ENCODE measurements around the gene STAM. TPM values are rescaled to one million over a fixed set of nuclear protein-coding genes. Genes with fewer than 3 reads are reported as not detected.

Gene STAM
- total and polyA plus RNA-seq, 9 donors = 10.7 to 24.7 (median 20.3) TPM

DNA sequence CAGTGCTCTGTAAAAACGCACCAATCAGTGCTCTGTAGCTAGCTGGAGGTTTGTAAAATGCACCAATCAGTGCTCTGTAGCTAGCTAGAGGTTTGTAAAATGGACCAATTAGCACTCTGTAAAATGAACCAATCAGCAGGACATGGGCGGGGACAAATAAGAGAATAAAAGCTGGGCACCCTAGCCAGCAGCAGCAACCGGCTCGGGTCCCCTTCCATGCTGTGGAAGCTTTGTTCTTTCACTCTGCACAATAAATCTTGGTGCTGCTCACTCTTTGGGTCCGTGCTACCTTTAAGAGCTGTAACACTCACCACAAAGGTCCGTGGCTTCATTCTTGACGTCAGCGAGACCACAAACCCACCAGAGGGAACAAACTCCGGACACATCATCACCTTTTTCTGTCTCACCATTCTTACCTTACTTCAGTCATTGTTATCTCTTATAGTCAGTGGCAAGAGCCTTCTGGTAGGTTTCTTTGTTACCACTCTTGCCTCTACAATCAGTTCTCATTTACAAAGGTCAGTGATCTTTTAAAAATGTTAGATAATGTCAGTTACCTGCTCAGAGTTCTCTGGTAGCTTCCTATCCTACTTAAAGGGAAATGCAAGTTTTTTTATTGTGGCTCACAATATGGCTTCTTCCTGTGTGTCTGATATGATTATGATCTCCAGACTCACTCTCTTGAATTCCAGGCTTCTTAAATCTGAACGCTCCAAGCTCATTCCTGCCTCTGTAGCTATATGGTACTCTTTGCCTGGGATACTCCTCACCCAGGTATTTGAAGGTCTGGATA, 4.5 kb downstream of the STAM start:
- Histone ChIP-seq H3K9me3 (no peaks in the 10 kb centered on the region), H3K4me3 (no peak overlapping the region), H3K4me1 (ENCODE audit: insufficient read depth) (peaks cover 14% of the 10 kb centered on the region), H3K36me3 (no peaks in the 10 kb centered on the region), H3K27me3 (no peaks in the 10 kb centered on the region), H3K27ac (no peak overlapping the region)
- WGBS, 3 donors = 88 to 94% (median 92%) methylated on average over 10 of the region's 10 CpGs
- DNase-seq = no peak
- TF ChIP-seq POLR2A (IDR thresholded peaks at IDR 0.05) = no peak
- TF ChIP-seq, protein P1, sequence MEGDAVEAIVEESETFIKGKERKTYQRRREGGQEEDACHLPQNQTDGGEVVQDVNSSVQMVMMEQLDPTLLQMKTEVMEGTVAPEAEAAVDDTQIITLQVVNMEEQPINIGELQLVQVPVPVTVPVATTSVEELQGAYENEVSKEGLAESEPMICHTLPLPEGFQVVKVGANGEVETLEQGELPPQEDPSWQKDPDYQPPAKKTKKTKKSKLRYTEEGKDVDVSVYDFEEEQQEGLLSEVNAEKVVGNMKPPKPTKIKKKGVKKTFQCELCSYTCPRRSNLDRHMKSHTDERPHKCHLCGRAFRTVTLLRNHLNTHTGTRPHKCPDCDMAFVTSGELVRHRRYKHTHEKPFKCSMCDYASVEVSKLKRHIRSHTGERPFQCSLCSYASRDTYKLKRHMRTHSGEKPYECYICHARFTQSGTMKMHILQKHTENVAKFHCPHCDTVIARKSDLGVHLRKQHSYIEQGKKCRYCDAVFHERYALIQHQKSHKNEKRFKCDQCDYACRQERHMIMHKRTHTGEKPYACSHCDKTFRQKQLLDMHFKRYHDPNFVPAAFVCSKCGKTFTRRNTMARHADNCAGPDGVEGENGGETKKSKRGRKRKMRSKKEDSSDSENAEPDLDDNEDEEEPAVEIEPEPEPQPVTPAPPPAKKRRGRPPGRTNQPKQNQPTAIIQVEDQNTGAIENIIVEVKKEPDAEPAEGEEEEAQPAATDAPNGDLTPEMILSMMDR (IDR thresholded peaks at IDR 0.05) = no peak
- no peak for TF ChIP-seq EP300 (IDR thresholded peaks at IDR 0.05)
- intact Hi-C loops (cut with DNase I) = no loop called here

DNA sequence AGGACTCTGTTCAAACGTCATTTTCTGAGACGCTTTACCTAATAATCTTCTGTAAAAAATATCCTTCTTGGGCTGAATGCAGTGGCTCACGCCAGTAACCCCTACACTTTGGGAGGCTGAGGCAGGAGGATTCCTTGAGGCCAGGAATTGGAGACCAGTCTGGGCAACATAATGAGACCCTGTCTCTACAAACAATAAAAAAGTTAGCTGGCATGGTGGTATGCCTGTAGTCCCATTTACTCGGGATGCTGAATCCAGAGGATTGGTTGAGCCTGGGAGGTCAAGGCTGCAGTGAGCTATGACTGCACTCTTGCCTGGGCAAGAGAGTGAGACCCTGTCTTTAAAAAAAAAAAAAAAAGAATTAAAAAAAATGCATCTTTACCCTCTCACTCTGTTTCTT, 5.1 kb downstream of the STAM start:
- intact Hi-C loops (cut with DNase I) = no loop called here
- no peaks in the 10 kb centered on the region for H3K9me3 ChIP-seq
- WGBS, 3 donors = 84 to 89% (median 86%) methylated on average over 4 of the region's 4 CpGs
- no peaks in the 10 kb centered on the region for H3K27me3 ChIP-seq
- peaks cover 14% of the 10 kb centered on the region for H3K4me1 ChIP-seq (ENCODE audit: insufficient read depth)
- no peak overlapping the region for H3K4me3 ChIP-seq
- no peak for TF ChIP-seq POLR2A (IDR thresholded peaks at IDR 0.05)
- TF ChIP-seq, protein P1 (IDR thresholded peaks at IDR 0.05) = no peak
- no peak for TF ChIP-seq EP300 (IDR thresholded peaks at IDR 0.05)
- no peaks in the 10 kb centered on the region for H3K36me3 ChIP-seq
- no peak for DNase-seq
- H3K27ac ChIP-seq = no peak overlapping the region

DNA sequence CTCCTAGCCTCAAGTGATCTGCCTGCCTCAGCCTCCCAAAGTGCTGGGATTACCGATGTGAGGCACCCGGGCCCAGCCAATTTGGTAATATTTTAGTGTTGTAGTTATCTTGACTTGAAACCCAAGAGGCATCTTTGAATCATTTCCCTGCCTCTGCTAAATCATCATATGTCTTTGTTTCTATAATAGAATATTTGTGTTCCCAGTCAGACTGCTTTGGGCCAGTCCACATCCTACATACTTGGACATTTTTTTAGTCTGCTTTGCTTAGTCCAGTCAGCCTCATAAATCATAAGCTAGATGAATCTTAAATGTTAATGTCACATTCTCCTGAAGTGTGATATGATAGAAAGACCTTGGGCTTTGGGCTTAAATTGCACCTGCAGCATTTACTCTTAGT, 5.9 kb downstream of the STAM start:
- no peak for DNase-seq
- TF ChIP-seq, protein P1 (IDR thresholded peaks at IDR 0.05) = no peak
- no peak for TF ChIP-seq POLR2A (IDR thresholded peaks at IDR 0.05)
- no peak for TF ChIP-seq EP300 (IDR thresholded peaks at IDR 0.05)
- Histone ChIP-seq H3K27me3 (no peaks in the 10 kb centered on the region), H3K9me3 (no peaks in the 10 kb centered on the region), H3K27ac (no peak overlapping the region), H3K4me3 (no peak overlapping the region), H3K4me1 (ENCODE audit: insufficient read depth) (peaks cover 14% of the 10 kb centered on the region), H3K36me3 (no peaks in the 10 kb centered on the region)
- intact Hi-C loops (cut with DNase I) = no loop called here
- 73 to 85% (median 82%) methylated on average over 2 of the region's 2 CpGs for WGBS, 3 donors

DNA sequence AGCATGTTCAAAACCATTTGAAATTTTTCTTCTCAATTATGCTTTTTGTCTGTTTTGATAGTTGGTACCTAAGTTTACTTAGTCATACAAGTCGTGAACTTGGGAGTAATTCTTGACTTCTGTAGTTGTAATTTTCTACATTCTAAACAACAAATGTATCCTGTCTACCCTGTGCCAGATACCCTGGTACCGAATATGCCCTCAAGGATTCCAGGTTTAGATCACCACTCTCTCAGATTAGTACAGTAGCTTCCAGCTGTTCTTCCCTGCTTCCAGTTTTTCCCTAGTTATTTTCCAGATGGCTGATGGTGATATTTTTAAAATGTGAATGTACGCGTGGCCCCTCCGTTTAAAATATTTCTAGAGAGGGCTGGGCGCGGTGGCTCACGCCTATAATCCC, 6.5 kb downstream of the STAM start:
- Histone ChIP-seq H3K4me1 (ENCODE audit: insufficient read depth) (peaks cover 14% of the 10 kb centered on the region), H3K4me3 (no peak overlapping the region)

More for the DNA sequence above, 6.5 kb downstream of the STAM start:
- H3K36me3 ChIP-seq = no peaks in the 10 kb centered on the region
- H3K27me3 ChIP-seq = no peaks in the 10 kb centered on the region
- TF ChIP-seq EP300 (IDR thresholded peaks at IDR 0.05) (no peak), POLR2A (IDR thresholded peaks at IDR 0.05) (no peak)
- TF ChIP-seq, protein P1 (IDR thresholded peaks at IDR 0.05) = no peak
- no peak overlapping the region for H3K27ac ChIP-seq
- DNase-seq = no peak
- intact Hi-C loops (cut with DNase I) = no loop called here
- H3K9me3 ChIP-seq = no peaks in the 10 kb centered on the region
- 86 to 93% (median 90%) methylated on average over 8 of the region's 8 CpGs for WGBS, 3 donors

All from ovary (tissue), 9 donors.